Subcutaneous adipose tissue (tissue), 4 donors: ENCODE results near the gene PIGV. TPM values are rescaled to one million over a fixed set of nuclear protein-coding genes. Genes with fewer than 3 reads are reported as not detected.

Experiments used
- total RNA-seq, 4 donors: library from RNA; depleted of rRNA; stranded (reverse); fragments of >200 nt; gene quantifications; one replicate each; pipeline ENCODE4 v1.1.0, GENCODE V29; 2016
- TF ChIP-seq, protein P1 (sequence below): fragments of 450-650 bp; IDR thresholded peaks from one replicate; pipeline ENCODE4 v1.5.1; 2016; ENCODE audit warnings: low read depth, mild to moderate bottlenecking, control low read depth, antibody characterized with exemption, moderate library complexity

PIGV gene
- total RNA-seq, 4 donors from 2014 or later = 8.3 to 24.7 (median 19.2) TPM

DNA sequence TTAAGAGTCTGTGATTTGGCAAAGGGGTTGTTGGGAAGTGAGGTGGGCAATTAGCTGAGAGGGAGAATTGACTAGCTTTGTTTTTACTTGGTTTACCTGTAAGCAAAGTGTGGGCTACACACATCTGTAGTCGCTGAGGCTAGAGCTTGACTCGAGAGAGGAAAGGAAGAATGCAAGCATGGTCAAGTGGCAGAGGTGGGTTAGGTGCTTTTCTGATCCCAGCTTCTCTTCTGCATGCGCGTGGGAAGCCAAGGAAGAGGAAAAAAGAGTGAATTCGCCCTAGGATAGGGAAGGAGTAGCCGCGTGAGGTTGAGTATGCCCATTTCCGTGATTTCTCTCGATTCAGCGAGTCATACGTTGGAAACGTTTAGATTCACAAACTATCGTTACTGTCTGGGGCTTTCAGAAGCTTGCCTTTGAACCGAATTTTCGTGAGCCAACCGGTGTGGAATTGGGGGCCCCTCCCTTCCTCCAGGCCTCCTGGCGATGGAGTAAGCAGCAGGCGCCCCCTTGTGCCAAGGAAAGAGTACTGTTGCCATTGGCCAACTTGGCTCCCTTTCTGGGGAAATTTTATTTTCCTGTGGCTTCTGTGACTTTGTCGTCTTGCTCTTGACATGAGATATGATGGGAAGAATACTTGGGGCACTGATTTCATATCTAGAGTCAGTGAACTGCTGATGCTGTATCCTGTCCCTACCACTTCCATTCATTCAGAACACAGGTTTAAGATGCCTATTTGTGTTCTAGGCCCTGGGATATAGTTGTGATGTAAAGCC, 1.3 kb downstream of the PIGV start:
- TF ChIP-seq, protein P1, sequence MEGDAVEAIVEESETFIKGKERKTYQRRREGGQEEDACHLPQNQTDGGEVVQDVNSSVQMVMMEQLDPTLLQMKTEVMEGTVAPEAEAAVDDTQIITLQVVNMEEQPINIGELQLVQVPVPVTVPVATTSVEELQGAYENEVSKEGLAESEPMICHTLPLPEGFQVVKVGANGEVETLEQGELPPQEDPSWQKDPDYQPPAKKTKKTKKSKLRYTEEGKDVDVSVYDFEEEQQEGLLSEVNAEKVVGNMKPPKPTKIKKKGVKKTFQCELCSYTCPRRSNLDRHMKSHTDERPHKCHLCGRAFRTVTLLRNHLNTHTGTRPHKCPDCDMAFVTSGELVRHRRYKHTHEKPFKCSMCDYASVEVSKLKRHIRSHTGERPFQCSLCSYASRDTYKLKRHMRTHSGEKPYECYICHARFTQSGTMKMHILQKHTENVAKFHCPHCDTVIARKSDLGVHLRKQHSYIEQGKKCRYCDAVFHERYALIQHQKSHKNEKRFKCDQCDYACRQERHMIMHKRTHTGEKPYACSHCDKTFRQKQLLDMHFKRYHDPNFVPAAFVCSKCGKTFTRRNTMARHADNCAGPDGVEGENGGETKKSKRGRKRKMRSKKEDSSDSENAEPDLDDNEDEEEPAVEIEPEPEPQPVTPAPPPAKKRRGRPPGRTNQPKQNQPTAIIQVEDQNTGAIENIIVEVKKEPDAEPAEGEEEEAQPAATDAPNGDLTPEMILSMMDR = no peak

GRCh38 chr1:26789612-26789865, 1.8 kb downstream of the PIGV start:
- TF ChIP-seq, protein P1 = no peak

DNA sequence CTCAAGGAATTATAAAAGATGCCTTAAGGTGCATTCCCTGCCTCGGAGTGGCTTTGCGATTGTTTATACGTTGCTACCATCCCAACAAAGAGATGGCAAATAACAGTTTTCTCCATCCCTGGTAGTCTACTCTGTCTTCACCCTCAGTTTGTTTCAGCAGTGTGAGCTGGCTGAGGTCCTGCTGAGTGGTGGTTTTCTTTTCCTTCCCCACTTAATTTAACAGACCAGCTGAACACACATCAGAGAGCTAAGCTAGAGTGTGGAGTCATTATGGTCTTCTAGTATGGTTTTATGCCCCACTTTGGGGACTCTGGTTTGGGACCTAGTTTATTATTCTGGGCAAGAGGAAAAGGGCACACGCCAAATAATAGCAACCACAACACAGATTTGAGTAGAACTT, 2.2 kb downstream of the PIGV start:
- TF ChIP-seq, protein P1 = no peak

- TF ChIP-seq, protein P1 = no peak
Measured at GRCh38 chr1:26790551-26790953, 2.8 kb downstream of the PIGV start.

GRCh38 chr1:26791148-26791547, 3.4 kb downstream of the PIGV start:
- TF ChIP-seq, protein P1 = no peak

GRCh38 chr1:26791626-26792025, 3.9 kb downstream of the PIGV start:
- TF ChIP-seq, protein P1 = no peak

DNA sequence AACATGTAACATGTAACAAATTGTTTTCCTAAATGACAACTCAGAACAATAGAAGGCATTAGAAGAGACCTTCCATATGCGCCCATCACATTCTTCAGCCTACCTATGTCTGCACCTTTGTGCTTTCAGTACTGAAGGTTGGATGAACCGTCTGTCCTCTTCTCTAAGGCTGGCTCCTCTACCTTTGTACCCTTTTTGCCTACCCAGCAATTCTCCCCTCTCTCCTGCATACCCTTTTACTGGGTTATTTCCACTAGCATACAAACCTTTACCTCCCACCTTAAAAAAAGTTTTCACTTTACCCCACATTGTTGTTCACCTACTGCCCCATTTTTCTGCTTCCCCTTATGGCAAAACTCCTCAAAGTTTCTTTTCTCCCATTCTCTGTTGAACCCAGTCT, 5.2 kb downstream of the PIGV start:
- TF ChIP-seq, protein P1 = no peak
